HG03097 (cell line): Measurements from ENCODE around the gene BNC2.

Source experiments
- ATAC-seq: cut with Tn5 transposase; IDR thresholded peaks from one replicate; pipeline ENCODE4 v1.9.1; 2021; ENCODE audit not compliant: unreplicated experiment, low FRiP score

BNC2 gene

DNA sequence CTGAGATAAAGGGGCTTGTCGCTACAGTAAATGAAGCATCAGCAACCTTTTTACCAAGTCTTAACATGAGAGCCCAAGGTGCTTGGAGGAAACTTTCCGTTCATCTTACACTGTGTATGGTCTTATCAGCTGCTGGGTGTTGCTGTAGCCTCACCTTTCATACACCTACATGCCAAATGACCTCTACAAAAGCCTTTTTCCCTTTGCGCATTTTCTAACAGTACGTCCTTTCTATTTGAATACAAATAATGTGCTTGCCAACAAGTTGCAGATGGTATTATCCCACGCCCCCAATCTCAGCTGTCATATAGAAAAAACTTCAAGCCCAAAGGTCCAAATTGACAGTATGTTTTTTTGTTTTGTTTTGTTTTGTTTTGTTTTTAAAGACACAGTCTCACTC, 96.9 kb downstream of the BNC2 start:
- no peak for ATAC-seq

GRCh38 chr9:16773116-16773515, 97.4 kb downstream of the BNC2 start:
- ATAC-seq, result no peak

GRCh38 chr9:16771356-16771755, 99.1 kb downstream of the BNC2 start:
- no peak for ATAC-seq

DNA sequence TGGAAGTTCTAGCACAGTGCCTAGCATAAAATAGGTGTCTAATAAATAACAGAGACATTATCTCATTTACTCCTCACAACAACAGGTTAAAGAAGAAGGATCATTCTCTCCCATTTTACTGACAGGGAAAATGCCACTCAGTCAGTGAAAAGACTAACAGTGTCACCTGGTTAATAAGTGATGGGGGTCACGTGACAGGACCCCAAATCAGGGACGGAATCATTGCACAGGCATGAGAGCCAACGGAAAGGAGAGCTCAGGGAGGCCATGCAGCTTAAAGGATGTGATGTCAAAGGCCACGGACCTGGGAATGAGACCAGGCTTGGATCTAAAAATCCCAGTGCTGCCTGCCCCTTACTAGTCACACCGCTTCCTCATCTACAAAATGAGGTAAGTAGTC, 101.2 kb downstream of the BNC2 start:
- ATAC-seq, result no peak

GRCh38 chr9:16768816-16769215, 101.7 kb downstream of the BNC2 start:
- no peak for ATAC-seq

- no peak for ATAC-seq
Measured at GRCh38 chr9:16767366-16767765, 103.1 kb downstream of the BNC2 start.

GRCh38 chr9:16763946-16764345, 106.5 kb downstream of the BNC2 start:
- no peak for ATAC-seq

DNA sequence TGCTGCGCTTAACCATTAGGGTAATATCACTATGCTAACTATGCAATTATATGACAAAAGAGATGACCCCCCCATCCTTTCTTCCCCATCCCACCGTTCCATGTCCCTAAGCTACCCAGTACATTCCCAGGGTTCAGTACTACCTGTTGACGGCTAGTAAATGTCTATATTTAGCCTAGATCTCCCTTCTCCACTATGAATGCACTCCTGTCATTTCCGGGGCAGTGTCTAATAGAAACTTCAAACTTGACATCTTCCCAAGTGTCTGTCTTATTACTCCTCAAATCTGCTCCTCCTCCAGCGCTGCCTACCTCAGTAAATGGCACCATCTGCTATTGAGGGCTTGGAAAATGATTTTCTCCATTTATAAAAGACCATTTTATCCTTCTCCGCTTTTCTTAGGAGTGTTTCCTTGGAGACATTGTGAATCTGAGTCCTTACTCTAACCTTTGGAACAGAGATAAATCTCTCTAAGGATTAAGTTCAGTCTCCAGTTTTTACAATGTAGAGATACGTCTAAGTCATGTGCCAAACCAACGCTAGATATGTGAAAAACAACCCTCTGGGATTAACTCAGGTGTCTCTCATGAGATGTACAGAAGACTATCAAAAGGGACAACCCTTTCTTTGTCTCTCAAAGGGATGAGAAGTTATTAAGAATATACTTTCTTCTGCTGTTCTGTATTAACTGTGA, 114.9 kb downstream of the BNC2 start:
- no peak for ATAC-seq

- no peak for ATAC-seq
Measured at GRCh38 chr9:16754662-16755061, 115.8 kb downstream of the BNC2 start.

DNA sequence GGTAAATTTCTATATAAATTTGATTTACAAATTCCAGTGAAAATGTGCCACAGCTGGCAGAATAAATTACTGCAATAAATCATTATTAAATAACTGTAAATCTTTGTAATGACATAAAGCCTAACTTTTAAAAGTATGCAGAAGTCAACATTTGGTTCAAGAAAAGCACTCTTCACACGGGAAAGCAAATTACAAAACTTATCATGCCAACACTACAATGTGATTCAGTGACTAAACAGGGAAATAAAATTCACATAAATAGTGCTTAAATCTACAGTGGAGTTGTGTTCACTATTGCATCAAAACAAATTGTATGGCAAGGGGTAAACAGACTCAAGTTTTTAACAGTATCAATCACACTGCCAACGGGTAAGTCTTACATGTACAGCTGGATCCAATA, 117.2 kb downstream of the BNC2 start:
- no peak for ATAC-seq

DNA sequence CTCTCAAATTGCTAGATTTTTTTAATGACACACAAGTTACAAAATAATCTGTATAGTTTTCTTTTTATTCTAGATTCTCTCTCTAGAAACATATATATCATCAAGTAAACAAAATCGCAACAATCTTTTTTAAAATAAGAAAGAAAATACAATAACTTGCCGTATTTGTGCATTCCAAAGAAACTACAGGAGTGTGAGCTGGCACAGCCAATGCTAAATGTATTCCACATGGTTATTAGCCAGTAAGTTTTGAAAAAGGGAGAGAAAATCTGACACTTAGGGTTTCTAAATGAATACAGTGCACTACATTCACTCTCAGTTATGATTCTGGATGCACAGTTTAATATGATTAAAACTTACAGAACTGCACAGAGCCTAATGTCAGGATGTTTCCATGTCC, 117.9 kb downstream of the BNC2 start:
- ATAC-seq, result no peak

DNA sequence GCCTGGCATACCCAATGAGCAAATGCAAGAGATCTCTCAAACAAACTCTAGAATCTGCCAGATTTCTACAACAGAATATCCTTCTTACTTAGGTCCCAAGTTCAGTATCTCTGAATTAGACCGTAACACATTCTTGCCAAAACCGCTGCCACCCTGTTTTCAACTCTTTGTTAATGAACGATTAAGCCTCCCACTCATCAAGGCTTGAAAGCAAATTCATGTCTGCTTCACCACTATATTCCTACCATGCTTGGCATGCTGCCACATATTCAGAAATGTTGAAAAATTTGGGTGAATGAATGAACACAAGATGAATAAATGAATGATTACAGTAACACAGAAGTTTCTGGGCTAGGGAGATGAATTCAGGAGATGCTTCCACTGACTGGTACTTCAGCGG, 119.9 kb downstream of the BNC2 start:
- ATAC-seq, result no peak

GRCh38 chr9:16745359-16745758, 125.1 kb downstream of the BNC2 start:
- no peak for ATAC-seq

DNA sequence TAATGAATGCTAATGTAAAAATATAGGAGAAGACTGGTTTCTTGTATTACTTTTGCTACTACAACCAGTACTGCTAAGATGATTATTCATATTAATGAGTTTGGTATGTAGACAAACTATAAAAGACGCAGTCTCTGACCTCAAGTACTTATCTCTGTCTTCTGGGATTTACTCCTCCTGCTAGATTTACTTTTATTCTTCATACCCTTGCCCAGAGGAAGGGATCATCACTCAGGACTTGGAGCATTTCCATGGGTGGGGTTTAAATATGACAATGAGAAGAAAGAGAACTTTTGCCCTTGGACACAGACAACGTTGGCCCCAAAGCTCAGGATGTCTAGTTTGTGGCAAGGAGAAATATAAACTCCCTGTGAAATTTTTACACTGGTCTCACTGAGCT, 126.1 kb downstream of the BNC2 start:
- ATAC-seq, result no peak

DNA sequence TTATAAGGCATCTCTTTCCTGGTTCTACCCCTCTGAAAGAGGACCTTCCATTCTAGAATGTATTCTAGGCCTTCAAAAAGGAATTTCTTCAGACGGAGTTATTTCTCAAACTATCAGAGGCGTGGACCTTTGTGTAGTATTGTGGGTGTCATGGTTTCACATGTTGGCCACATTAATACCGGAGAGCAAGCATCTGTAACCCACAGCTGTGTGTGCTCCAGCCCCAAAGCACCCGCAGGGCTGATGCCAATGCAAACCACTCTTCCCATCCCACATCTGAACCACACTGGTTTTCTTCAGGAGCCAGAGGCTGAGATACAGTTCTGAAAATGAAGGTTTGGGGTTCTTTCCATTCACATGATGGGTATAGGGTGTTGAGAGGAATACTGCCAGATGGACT, 127.1 kb downstream of the BNC2 start:
- no peak for ATAC-seq

- ATAC-seq, result no peak
Measured at GRCh38 chr9:16735001-16735400, 135.5 kb downstream of the BNC2 start.

DNA sequence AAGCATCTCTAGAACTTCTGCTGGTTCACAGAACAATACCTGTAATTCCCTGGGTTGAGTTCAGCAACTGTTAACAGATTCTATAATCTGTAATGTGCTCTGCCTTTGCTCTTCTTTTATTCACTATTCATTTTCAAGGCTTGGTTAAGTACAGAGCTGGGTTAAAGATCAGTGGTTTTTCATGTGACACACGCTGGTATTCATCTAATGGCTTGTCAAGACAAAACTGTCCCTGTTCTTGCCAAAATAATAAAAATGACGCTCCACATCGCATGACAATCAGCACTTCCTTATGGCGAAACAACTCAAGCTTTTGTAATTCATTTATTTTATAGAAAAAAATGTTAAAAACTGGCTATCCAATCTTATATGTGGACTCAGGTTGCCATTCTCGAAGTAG, 137.9 kb downstream of the BNC2 start:
- no peak for ATAC-seq

GRCh38 chr9:16730162-16730561, 140.3 kb downstream of the BNC2 start:
- no peak for ATAC-seq

DNA sequence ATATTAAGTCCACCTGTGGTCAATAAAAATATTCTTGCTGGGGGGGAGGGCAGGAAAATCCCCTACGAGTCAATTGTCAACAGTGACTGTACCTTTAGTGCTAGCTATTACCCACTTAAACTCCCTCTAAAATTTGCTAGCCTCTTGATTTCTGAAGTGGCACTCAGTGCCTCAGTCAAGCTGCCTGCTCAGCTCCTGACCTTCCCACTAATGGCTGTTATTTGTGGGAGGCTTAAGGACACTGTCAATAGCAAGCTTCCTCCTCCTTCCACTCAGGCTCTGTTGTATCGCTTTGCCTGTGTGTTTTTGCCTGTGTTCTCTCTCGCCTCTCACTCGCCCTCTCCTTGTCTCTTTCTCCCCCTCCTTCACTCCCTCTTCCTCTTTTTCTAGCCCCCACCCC, 140.8 kb downstream of the BNC2 start:
- no peak for ATAC-seq

DNA sequence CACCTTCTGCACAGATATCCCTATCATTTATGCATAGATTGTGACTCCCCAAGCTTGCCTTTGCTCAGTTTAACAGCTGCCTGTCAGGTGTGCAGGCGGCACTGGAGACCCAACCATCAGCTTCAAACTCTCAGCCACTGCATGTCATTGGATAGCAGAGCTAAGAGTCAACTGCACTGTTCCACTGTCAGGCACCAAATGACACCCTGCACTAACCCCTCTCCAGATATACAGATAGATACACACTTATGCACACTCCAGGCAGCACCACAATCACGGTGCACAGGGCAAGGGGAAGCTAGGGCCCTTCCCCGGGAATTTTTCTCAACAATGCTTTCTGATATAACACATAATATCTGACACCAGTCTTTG, 142.3 kb downstream of the BNC2 start:
- ATAC-seq, result no peak

DNA sequence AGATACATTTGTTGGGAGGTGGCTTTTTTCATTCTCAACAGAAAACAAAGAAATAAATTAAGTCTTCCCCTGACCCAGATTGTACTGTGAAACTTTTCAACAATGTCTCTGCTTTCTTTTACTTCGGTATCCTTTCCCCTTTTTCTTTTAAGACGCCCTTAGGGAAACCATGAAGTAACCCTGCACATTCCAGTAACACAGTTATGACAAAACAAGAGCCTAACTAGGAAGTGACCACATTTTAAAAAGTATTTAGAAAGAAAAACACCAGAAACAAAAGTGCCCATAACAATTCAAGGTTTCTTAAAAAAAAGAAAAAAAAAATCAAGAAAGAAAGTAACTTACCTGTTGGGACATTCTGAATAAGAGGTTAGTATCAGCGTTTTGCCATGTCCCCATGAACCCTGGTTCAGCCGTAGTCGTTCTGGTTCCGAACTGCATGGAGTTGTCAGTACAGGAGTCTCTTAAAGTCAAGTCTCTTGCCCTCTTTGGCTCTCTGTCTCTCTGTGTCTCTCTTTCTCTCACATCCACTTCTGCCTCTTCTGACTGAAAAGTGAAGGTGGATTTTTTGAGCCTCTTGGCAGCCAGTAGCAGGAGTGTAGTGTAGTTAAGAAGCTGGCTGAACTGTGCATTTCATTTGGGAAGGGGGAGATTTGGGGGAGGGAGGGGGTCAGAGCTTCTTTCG, 142.9 kb downstream of the BNC2 start:
- no peak for ATAC-seq

GRCh38 chr9:16726718-16727451, 143.6 kb downstream of the BNC2 start:
- no peak for ATAC-seq
